NAMALWA (cell line): ENCODE results near the gene NCF2.

Source experiments
- DNase-seq: peaks from one replicate; pipeline ENCODE4 v3.0.0-alpha.2; 2015; ENCODE audit warnings: low spot score

NCF2 gene

DNA sequence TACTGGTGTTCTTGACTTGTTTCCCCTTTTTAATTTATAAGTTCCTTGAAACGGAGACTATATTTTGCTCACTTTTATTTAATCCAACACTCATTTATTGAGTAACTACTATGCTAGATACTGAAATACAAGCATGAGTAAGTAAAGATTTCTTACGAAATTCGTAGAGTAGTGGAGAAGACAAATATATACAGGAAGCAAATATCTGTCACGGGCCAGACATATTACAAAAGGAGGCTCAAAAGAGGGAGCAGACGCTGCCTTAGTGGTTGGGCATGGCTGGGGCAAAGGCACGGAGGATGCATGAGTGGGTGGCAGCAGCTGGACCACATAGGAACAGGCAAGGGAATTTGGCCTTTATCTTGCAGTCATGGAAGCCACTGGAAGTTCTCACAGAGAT lies 6.8 kb downstream of the NCF2 start:
- DNase-seq, result no peak

DNA sequence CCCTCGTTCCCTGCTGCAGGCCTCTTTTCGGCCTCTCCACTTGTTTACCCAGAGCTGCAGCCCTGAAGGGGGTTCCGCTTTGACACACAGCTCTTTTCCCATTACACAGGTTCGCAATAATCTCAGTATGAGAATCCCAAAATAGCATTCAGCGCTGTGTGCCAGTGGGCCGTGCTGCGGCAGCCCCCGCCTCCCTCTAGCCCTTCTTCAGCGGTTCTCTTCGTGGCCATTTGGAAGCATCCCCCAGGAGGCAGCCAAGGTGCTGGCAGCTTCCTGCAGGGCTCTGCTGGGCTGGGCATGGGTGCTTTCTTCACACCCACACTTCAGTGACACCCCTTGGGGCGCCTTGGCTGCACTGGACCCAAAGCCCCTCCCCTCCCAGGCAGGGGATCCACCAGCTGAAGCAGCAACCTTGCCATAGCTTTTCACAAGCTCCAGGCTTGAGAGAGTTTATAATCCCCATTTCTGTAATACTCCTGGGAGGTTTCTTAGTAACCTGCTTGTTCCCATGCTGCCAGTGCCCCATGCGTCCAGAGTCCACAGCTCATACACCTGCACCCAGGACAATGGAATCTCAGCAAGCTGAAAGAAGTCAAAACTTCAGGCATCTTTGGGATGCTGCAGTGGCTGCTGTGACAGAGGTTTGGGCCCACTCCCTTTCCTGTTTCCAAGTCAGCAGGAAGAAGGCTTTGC lies 8.1 kb downstream of the NCF2 start:
- no peak for DNase-seq

DNA sequence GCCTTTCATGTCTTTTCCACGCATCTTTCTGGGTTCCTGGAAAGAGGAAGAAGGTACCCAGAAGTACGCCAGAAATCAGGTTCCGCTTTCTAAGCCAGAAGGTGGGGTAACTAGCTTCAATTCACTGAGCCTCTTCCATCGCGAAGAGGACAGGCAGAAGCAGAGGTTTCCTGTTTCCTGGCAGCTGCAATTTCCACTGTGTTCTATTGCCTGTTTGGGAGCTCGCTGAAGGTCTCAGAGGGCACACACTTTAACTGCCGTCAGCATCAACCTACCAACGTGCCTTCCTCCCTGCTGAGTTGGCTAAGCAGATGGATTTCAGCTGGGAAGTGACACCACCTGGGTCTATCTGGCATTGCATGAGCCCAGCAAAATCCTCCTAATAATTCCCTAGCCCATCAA lies 10.0 kb downstream of the NCF2 start:
- peak; percentile 50 for DNase-seq

DNA sequence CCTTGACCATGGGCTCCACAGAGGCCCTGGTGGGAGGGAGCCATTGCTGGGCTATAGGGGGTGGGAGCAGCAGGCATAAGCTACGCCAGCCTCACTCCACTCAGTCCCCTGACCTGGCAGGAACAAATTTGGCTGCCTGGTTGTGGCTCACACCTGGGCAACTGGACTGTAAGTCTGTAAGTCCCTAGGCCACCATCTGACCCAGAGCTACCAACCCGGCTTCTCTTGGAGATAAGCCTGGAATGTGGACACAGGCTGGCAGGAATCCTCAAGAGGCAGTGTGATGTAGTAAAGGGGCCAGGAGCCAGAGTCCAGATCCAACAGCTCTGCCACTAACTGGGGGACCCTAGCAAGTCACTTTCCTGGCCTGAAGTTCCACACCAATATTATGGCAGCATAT lies 11.4 kb downstream of the NCF2 start:
- DNase-seq, result no peak

DNA sequence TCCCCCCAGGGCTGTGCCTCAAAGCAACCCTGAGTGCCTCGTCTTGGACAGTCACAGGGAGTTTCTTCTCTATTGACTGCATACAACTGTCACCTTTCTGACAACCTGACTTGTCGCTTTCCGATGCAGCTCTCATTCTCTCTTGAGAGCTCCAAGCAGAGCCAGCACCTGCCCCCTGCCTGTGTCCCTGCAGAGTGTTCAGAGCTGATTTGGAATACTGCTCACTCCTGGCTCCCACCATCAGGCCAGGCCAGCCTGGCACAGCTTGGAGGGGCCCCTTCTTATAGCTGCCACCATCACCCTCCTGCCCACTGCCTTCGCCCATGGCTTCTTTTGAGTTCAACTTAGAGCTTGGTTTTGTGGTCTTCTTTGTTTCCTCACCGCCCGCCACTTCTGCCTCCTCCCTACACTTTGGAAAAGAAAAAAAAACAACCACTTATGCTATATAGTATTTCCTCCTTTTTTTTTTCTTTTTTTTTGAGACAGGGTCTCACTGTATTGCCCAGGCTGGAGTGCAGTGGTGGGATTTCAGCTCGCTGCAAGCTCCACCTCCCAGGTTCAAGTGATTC lies 12.3 kb downstream of the NCF2 start:
- no peak for DNase-seq

DNA sequence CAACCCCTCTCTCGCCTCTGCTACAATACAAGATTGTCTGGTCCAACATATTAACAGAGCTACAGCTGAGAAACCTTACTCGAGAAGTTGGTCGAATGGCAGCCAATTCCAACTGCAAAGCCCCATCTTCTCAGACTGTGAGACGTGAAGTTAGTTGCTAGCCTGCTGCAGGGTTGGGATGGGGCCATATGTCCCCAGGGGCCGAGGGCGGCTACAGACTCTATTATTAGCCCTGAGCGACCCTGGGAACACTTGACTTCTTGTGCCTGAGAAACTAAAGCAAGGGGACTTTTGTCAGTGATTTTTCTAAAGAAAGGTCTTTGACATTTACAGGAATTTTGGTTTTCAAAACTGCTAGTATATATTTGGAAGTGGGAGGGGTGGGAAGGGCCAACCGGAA lies 13.7 kb downstream of the NCF2 start:
- no peak for DNase-seq

DNA sequence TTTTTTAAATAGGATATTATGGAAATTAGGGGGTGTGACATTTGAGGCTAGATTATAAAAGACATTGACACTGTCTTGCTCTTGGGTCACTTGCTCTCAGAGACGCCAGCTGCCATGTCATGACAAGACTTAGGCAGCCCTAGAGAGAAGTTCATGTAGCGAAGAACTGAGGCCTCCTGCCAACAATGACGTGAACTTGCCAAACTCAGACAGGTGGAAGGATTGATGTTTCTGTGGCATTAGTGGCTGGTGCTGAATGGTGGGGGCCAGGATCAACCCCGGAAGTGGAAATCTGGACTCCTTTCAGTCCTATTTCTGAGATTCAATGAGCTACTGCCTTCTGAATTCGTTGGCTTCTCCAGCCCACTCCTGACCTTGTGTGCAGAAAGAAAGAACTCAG lies 14.7 kb downstream of the NCF2 start:
- DNase-seq, result no peak

DNA sequence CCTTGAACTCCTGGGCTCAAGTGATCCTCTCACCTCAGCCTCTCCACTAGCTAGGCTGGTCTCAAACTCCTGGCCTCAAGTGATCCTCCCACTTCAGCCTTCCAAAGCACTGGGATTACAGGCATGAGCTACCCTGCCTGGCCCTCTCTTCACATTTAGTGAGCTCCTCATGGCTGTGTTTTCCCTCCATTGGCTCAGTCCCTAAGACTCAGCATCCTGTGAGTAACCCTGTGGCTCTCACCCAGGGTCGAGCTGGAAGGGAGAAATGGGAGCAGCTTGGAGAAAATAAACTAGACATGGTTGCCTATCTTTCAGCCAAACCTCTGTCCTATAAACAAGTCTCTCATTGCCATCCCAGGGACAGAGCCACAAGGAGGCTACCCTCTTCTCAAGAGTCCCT lies 17.5 kb downstream of the NCF2 start:
- no peak for DNase-seq

DNA sequence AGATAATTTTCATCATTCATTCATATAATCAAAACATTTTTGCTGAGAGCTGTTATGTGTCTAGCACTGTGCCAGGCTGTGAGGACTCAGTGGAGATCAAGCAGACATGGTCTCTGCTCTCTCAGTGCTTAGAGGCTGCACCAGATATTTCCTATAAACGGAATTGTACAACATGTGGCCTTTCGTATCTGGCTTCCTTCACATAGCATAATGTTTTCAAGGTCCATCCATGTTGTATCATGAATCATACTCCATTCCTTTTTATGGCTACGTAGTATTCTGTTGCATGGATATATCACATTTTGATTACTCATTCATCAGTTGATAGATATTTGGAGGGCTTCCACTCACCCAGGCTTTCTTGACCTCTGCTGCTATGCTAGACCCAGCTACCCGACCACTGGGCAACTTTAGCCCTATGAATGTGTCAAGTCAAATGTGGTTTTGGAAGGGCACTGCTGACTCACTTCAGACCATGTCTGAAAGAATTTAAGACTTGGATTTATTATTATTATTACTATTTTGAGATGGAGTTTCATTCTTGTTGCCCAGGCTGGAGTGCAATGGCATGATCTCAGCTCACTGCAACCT lies 18.5 kb downstream of the NCF2 start:
- DNase-seq, result no peak

DNA sequence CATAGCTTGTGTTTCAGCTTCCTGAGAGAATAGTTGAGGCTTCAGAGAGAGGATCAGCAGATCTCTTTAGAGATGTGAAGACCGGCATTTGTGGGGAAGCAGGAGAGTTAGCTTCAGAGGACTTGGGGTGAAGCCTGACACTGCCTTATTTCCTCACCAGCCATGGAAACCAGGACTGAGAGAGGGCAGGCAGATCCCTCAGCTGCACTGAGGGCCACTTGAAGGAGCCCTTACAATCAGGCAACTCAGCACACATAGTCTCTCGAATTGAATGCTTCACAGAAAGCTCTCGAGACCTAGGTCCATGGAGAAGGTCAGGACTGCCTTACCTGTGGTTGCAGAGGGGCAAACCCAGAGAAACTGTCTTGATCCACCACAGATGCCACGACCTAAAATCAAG lies 19.8 kb downstream of the NCF2 start:
- DNase-seq, result no peak

DNA sequence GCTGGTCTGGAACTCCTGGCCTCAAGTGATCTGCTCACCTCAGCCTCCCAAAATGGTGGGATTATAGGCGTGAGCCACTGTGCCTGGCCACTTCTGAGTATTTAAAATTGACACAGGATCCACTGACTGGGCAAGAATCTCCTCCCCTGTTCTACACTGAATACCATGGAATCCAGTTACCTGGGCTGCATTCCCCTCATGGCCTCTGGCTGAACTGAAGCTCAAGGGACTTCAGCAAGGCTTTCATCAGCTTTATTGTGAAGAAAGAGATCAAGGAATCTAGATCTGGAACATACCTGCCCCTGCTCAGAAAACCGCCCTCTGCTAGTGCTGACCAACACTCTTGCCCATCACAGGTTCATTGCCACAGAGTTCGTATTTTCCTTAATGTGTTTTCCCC lies 20.5 kb downstream of the NCF2 start:
- no peak for DNase-seq

DNA sequence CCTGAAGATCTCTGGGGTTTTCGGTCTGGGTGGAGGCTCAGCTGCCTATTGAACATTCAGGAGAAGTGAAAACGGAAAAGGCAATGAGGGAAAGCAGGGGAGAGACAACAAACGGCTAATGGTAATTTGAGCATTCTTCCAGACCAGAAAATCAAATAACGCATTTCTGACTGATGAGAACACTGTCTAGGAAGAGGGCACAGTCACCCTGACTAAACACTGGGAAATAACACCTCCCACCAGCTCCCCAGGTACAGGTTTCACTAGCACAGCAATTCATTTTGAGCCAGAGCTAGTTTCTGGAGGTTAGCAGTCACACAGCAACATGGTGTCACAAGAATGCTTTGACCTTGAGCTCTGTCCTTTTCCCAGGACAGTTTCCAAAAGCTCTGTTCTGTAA lies 21.1 kb downstream of the NCF2 start:
- no peak for DNase-seq

DNA sequence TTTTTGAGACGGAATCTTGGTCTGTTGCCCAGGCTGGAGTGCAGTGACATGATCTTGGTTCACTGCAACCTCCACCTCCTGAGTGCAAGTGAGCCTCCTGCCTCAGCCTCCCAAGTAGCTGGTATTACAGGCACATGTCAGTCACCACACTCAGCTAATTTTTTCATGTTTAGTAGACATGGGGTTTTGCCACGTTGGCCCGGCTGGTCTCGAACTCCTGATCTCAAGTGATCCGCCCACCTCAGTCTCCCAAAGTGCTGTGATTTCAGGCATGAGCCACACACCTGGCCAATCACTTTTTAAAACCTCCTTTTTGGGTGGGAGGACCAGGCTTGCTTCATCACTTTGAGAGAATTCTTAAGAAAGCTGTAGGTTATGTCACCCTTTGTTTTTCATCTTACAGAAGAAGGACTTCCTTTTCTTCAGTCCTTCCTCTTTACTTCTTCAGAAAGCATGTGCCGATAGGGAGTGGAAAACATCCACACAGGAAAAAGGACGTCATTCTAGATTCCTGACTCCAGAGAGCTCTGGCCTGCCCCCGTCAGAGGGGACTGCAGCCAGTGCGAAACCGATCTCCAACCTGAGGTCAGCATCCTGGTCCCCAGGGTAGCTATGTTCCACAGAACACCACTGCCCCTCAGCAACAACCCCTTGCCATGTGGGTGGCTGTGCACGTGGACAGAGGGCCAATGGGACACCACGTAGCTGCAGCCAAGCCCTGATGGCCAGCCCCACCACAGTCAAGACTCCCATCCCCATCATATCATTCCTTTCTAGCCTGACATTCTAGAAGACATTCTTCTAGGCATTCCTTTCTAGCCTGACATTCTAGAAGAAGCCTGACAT lies 21.9 kb downstream of the NCF2 start:
- no peak for DNase-seq

DNA sequence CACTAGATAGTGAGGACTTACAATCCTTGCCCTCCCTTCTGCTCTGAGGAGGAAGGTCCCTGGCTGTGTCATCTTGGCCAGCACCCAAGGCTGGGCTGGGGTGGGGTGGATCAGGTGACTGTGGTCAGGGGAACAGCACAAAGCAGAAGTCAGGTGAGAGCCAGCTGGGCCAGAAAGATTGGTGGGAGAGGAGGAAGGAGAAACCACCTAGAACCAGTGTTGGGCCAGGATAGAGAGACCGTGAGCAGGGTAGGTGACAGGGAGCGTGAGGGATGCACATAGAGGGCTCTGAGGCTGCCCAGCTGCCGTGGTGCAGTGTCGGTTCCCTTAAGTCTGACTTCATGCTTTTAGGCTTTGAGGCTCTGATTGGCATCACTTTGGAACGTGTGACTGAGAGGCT lies 22.7 kb downstream of the NCF2 start:
- DNase-seq, result peak; percentile 59

DNA sequence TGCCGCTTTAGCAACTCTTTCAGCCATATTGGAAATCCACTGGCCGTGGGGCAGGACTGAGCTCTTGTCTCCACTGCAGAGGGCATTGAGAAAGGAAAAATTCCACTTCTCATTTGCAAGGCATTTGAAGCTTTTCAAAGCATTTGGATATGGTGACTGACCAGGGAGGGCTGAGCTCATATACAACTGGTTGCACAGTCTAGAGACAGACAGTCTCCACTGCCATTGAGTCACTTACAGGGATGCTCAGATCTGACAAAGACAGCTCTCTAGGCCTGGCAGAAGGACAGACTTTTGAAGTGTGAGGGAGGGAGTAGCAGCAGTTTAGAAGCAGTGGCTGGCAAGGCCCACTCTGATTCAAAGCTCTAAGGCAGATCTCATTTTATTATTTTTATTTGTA lies 24.2 kb downstream of the NCF2 start:
- no peak for DNase-seq

DNA sequence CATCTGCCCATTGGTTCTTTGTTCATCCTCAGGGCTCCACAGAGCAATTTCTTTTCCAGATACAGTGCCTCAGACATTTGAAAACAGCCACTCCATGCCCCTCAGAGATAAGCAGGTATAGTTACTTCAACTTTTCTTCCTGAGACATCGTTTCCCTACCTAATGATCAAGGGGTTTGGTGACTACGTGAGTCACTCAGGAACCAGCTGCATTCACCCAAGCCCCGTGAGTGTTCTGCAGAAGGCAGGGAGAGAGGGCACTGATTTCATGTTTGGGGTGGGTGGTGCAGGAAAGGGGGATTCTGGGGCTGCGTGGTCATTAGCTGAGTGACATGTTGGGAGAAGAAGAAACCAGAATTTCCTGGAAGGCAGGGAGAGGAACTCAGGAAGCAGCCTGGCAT lies 25.0 kb downstream of the NCF2 start:
- DNase-seq, result no peak

DNA sequence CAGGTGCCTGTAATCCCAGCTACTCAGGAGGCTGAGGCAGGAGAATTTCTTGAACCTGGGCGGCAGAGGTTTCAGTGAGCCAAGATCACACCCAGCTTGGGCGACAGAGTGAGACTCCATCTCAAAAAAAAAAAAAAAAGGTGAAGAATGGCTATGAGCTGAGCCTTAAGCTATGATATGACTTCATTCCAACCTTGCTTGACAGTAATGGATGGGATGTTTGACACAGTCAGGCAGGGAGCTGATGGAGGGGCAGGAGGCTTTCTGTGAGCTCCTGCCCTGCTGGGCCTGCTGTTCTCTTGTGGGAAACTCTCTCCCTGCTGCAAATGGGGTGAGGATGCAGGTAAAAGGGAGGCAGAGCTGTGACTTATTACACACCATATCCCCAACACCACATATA lies 27.6 kb downstream of the NCF2 start:
- no peak for DNase-seq

DNA sequence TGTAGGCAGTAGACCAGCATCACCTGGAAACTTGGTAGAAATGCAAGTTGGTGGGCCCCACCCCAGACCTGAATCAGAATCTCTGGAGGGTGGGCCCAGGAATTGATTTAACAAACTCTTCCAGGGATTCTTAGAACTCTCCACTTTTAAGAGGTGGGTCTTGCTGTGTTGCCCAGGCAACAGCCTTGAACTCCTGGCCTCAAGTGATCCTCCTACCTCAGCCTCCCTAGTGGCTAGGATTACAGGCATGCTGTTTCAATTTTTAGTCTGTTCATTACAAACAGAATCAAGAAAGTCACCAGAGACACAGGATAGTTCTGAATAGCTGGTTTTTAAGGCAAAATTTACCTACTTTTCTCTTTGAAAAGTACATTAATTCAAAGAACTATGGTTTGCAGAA lies 31.2 kb downstream of the NCF2 start:
- no peak for DNase-seq

DNA sequence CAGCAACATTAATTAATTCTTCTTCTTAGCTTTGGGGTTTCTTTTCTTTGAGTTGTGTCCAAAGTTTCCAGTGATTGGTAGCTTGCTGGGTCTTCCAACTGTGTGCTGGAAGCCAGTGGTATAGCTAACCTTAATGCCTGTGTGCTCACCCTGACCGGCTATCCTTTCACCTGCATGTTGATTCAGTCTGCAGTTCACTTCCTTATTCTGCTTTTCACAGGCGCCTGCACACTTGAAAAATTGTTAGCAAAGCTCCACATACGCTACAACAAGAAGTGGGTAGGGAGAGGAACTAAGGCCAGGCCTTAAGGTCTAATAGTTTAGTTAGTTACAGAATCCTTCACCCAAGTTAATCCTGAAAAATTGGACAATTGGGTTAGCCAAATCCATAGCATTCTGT lies 35.7 kb downstream of the NCF2 start:
- no peak for DNase-seq

DNA sequence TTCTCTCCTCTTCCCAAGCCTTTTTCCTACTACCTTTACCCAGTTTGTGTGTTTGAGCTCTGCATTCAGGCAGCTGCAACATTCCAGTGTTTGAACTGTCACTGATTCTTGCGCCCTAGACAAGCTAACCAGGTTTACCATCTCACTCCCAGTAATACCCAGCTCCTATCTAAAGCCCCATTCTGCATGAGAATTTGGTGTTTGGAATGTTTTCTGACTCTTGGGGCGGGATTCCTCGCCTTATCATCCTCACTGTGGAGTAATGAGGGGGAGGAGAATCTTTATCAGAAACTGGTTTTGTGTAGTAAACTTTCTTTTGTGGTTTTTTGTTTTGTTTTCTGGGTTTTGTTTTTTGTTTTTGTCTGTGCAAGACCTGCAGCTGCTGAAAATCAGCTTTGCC lies 36.5 kb downstream of the NCF2 start:
- no peak for DNase-seq

DNA sequence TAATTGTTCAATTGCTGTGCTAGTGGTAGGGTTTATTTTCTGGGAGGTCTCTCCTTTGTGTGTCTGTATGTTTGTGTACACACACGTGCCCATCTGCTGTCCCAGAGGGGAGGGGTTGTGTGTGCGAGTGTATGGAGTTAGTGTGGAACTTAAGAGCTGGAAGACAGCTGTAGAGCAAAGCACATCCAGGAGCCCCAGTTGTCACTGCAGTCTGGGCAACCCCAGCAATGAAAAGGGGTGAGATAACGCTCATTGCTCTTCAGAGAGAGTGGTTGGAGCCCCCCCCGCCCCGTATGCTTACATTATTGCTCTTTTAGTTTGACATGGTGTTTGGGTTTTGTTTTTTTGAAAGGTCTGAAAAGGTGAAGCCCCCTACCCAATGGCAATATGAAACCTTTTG lies 36.9 kb downstream of the NCF2 start:
- DNase-seq, result no peak

DNA sequence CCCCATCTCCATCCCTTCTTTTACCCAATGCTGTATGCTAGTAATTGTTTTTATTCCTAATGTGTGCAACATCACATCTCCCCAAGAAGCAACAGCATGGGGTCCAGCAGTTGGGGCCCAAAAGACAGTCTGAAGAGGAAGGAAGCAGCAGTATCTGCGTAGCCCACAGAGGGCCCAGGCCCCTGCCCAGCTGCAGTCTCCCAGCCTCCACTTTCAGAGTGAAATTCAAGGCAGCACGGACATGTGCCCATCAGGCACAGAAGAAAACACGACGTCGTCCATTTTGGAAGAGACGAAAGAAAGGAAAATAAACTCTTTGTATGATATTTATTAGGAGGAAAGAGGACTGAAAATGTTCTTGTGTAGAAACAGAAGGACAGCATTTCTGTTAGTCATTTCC lies 37.4 kb downstream of the NCF2 start:
- no peak for DNase-seq

DNA sequence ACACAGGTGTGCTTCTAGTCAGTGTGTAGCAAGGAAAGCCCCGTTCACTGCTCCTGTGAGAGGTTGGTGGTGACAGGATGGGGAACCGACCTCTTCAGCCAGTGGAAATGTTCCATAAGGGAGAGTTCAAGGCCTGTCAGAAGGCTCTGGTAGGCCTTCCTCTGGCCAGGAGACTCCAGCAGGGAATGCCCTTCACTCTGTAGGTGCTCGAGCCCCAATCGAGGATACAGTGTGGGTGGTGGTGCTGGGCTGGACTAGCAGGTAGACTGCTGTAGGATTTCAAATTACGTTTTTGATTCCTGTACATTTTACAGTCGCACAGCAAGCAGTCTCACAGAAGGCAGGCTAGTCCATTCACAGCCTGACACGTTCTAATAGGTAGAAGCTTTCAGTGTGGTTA lies 37.8 kb downstream of the NCF2 start:
- no peak for DNase-seq
